ENCODE results near the gene ADAMTSL5.
"Not testable (repeated sequence)": the region's sequence is repeated elsewhere in the genome, so short reads cannot be mapped to it uniquely, and the experiment has no call there.

ADAMTSL5 gene

DNA sequence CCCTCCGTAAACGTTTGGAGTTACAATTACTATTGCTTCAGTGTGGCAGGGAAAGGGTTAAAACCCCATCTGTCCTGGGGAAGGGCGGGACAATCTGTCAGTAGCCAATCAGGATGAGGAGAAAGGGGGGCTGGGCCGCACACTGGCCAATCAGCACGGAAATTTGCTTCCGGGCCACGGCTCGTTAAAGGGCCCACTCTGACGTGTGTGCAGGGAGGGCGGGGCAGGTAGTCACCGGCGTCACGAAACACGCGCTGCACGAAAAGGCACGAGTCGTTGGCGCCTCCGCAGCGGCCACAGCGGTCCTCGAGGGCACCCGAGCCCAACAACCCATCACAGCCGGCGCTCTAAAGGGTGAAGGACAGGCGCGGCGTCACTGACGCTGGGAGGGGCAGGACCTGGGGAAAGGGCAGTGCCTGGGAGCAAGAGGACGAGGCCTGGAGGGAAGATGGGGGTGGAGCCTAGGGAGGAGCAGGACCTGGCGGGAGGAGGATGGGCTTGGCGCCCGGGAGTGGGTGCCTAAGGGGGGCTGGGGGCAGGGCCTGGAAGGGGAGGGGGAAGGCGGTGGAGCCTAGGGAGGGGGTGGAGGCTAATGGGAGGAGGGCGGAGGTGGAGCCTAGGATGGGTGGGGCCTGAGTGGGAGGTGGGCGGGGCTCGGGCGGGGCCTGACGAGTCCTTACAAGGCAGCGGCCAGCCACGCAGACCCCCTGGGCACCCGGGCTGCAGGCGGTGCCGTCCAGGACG, 4.9 kb downstream of the ADAMTSL5 start:
- Histone ChIP-seq H3K27me3 (peaks cover 52% of the 10 kb centered on the region), H3K4me3 (peak overlapping the region; percentile 69), H3K4me2 (peak overlapping the region; percentile 89), H3K9ac (peak overlapping the region; percentile 75; the same call in 1 of the 2 replicates), H3K9me3 (no peaks in the 10 kb centered on the region), H3K36me3 (no peaks in the 10 kb centered on the region), H3K4me1 (peaks cover 64% of the 10 kb centered on the region), H4K20me1 (peaks cover 31% of the 10 kb centered on the region), H3K27ac (peak overlapping the region; percentile 81)
- no peak for TF ChIP-seq Cebpa-rat (IDR thresholded peaks at IDR 0.05)

DNA sequence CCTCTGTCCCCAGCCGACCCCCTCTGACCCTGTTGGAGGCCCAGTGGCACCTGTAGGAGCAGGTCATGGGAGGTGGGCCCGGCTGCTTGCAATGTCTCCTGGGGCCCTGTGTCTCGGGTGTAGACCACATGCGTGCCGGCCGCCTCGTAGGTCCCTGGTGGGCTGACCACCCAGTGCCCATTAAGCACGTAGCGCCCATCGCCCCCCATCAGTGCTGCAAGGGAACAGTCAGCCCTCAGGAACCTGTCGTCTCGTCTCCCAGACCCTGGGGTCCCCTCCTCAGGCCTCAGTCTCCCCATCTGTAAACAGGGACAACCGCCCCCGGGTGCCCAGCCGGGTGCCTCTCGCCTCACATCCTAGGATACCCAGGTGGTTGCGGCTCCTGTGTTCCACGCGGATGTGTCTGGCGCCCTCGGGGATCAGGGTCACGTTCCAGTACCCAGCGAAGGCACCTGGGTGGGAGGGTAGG, 5.6 kb downstream of the ADAMTSL5 start:
- H3K27ac ChIP-seq = peak overlapping the region; percentile 81
- H3K36me3 ChIP-seq = no peaks in the 10 kb centered on the region
- no peak overlapping the region for H3K9ac ChIP-seq
- peak overlapping the region; percentile 69; the same call in 1 of the 2 replicates for H3K4me3 ChIP-seq
- peak overlapping the region; percentile 89 for H3K4me2 ChIP-seq
- H3K4me1 ChIP-seq = peaks cover 63% of the 10 kb centered on the region
- no peak for TF ChIP-seq Cebpa-rat (IDR thresholded peaks at IDR 0.05)
- H3K27me3 ChIP-seq = peaks cover 52% of the 10 kb centered on the region
- peaks cover 30% of the 10 kb centered on the region for H4K20me1 ChIP-seq
- H3K9me3 ChIP-seq = no peaks in the 10 kb centered on the region

DNA sequence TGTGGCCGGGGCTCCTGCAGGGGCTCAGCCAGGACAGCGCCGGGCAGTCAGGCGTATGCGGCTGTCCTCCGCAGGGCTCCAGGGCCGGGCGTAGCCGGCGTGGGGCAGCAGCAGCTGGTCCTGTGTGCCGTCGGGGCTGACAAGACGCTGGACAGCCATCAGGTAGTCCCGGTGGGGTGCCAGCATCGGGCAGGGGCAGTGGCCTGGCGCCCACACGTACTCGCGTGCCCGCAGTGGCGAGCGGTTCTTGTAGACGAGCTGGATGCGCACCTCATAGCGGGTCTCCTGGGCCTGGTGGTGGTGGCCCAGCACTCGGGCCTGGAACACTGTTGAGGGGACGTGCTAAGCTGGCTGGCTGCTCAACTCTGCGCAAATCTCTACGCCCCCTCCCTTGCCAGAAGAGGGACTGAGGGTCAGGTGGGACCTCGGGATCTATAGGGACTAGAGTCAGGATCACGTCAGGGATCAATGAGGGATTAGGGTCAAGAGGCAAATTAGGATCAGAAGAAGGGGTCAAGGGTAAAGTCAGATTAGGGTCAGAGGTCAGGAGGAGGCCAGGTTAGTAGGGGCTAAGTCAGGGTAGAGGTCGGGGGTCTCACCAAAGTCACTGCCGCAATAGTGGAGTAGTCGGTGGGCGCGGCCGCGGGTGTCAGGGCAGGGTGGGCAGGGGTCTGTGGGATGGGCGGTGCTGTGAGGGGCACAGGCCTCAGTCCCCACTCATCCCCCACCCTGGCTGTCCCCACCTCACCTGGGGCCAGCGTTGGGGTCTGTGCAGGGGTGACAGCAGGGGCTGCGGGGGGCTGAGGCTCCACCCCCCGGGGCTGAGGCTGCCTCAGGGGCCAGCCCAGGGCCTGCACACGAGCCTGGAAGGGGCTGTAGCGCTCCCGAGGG, 6.6 kb downstream of the ADAMTSL5 start:
- peak overlapping the region; percentile 89 for H3K4me2 ChIP-seq
- peaks cover 58% of the 10 kb centered on the region for H3K4me1 ChIP-seq
- no peak for TF ChIP-seq Cebpa-rat (IDR thresholded peaks at IDR 0.05)
- no peaks in the 10 kb centered on the region for H3K36me3 ChIP-seq
- no peak overlapping the region for H3K9ac ChIP-seq
- no peak overlapping the region for H3K4me3 ChIP-seq
- no peaks in the 10 kb centered on the region for H3K9me3 ChIP-seq
- H3K27ac ChIP-seq = no peak overlapping the region
- peaks cover 22% of the 10 kb centered on the region for H4K20me1 ChIP-seq
- peaks cover 44% of the 10 kb centered on the region for H3K27me3 ChIP-seq

DNA sequence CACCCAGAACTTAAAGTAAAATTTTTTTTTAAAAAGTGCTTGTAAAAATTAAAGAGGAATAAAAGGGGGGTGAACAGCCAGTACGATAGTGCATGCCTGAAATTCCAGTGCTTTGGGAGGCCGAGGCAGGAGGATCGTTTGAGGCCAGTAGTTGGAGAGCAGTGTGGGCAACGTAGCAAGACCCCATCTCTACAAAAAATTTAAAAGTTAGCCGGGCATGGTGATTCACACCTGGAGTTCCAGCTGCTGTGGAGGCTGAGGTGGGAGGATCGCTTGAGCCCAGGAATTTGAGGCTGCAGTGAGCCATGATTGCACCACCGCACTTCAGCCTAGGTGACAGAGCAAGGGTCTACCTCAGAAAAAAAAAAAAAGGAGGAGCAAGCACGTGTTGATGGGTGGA, 7.8 kb downstream of the ADAMTSL5 start:
- TF ChIP-seq Cebpa-rat (IDR thresholded peaks at IDR 0.05) = no peak

DNA sequence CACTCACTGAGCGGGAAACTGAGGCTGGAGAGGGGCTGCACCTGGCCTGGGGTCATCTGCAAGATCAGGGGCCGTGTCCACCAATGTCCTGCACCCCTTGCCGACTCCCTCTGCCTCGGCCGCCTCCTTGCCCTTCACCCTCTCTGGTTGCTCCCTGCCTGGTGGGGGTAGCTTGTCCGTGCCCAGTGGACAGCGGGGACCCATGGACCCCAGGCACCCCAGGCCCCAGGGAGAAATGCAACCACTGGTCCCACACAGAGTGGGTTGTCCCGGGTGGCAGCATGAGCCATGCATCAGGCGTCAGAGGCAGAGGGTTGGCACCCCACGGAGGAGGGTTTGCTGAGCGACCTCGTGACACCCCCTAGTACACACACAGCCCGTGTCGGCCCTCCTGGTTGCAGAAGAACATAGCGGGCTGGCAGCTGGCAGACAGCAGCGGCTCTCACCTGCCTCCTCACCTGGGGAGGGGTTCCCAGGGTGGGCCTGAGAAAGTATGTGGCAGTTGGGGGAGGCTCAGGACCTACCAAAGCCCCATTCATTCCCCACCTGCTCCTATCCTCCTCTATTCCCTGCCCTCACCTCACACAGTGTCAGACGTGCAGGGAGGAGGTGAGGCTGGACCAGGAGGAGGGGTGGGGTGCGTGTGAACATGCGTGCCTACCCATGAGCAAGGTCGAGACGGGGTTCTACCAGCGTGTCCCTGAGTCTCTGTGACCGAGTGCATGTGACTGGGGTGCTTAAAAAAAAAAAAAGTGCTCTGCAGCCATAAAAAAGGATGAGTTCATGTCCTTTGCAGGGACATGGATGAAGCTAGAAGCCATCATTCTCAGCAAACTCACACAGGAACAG, 8.7 kb downstream of the ADAMTSL5 start:
- peaks cover 44% of the 10 kb centered on the region for H3K4me1 ChIP-seq
- no peak for TF ChIP-seq Cebpa-rat (IDR thresholded peaks at IDR 0.05)

More for the DNA sequence above, 7.8 kb downstream of the ADAMTSL5 start:
- Histone ChIP-seq H3K4me1 (peaks cover 53% of the 10 kb centered on the region), H3K36me3 (no peaks in the 10 kb centered on the region), H3K27me3 (peaks cover 32% of the 10 kb centered on the region), H3K4me2 (no peak overlapping the region), H4K20me1 (peaks cover 13% of the 10 kb centered on the region), H3K27ac (no peak overlapping the region), H3K9ac (no peak overlapping the region), H3K4me3 (no peak overlapping the region), H3K9me3 (peaks cover 3% of the 10 kb centered on the region; the same call in 1 of the 2 replicates)

DNA sequence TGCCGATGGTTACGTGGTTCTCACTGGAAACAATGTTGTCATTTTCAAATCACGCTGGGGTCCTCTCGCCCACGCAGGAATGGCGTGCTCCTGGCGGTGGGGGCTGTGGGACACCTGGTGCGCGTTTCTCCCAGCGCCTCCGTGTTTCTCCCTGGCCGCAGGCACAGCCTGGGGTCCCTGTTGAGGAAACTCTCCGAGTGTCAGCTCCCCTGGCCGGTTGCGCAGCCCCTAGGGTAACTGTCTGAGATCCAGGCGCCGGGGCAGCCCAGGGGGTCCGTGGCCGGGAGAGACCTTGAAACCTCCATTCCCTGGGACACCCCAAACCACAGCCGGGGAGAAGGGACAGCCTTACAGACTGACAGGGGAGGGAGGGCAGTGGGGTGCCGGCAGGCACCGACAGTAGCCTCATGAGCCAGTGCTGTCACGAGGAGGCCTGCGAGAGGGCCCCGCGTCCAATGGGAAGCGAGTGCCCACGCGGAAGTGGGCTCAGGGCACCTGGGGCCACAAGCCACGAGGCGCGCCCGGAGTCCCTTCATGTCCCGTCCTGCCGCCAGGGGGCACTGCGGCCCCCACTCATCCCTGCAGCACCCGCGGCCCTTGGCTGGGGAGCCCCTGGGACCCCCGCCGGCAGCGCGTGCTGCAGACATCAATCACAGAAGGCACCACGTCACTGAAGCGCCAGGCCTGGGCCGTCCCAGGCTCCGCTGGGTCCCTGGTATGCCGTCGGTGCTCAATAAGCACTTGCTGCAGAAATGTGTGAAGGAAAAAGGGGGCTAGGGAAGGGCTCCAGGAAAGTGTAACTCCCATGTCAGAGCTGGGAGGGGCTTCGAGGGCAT, 9.5 kb downstream of the ADAMTSL5 start:
- H3K27ac ChIP-seq = no peak overlapping the region

More for the DNA sequence above, 8.7 kb downstream of the ADAMTSL5 start:
- Histone ChIP-seq H3K4me3 (no peak overlapping the region), H3K27me3 (peaks cover 28% of the 10 kb centered on the region), H3K36me3 (no peaks in the 10 kb centered on the region), H3K4me2 (peak overlapping the region; percentile 57), H3K27ac (no peak overlapping the region), H4K20me1 (peaks cover 8% of the 10 kb centered on the region; the same call in 1 of the 2 replicates), H3K9me3 (peaks cover 7% of the 10 kb centered on the region; the same call in 1 of the 2 replicates), H3K9ac (no peak overlapping the region)

DNA sequence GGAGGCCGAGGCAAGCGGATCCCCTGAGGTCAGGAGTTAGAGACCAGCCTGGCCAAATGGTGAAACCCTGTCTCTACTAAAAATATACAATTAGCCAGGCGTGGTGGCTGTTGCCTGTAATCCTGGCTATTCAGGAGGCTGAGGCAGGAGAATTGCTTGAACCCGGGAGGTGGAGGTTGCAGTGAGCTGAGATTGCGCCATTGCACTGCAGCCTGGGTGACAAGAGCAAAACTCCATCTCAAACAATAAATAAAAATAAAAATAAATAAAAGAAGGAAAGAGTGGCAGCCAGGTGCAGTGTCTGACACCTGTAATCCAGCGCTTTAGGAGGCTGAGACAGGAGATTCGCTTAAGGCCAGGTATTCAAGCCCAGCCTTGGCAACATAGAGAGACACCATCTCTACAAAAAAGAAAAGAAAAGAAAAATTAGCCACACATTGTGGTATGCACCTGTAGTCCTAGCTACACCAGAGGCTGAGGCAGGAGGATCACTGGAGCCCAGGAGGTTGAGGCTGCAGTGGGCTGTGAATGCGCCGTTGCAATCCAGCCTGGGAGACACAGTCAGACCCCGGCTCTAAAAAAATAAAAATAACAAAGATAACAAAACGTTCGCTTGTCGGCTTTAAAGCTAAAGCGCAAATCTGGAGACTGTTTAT, 10.3 kb downstream of the ADAMTSL5 start:
- TF ChIP-seq Cebpa-rat (IDR thresholded peaks at IDR 0.05) = no peak
- Histone ChIP-seq H3K9me3 (peaks cover 7% of the 10 kb centered on the region; the same call in 1 of the 2 replicates), H3K4me1 (peaks cover 45% of the 10 kb centered on the region), H4K20me1 (no peaks in the 10 kb centered on the region), H3K27me3 (peaks cover 28% of the 10 kb centered on the region), H3K9ac (no peak overlapping the region), H3K27ac (no peak overlapping the region), H3K4me3 (no peak overlapping the region), H3K36me3 (no peaks in the 10 kb centered on the region), H3K4me2 (no peak overlapping the region)

More for the DNA sequence above, 9.5 kb downstream of the ADAMTSL5 start:
- H3K4me2 ChIP-seq = peak overlapping the region; percentile 57
- no peak overlapping the region for H3K9ac ChIP-seq
- no peak overlapping the region for H3K4me3 ChIP-seq
- TF ChIP-seq Cebpa-rat (IDR thresholded peaks at IDR 0.05) = no peak
- no peaks in the 10 kb centered on the region for H3K36me3 ChIP-seq
- H3K4me1 ChIP-seq = peaks cover 38% of the 10 kb centered on the region
- peaks cover 7% of the 10 kb centered on the region; the same call in 1 of the 2 replicates for H3K9me3 ChIP-seq
- no peaks in the 10 kb centered on the region for H4K20me1 ChIP-seq
- peaks cover 28% of the 10 kb centered on the region for H3K27me3 ChIP-seq

DNA sequence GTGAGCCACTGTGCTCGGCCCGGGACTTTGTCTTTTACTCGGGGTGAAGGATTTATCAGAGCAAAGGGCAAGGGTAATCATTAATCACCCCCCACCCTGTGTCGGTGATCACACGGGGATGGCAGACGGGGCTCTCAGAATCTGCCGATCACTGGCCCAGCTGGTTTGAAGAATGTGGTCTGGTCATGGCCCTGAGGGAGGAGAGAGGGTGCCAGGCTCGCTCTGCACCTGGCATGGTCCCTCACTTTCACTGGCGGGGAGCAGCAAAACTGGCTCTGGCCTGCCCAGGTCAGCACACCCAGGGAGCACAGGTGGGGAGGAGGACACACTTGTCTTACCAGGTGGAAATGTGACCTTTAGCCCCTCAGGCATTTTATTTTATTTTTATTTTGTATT, 11.6 kb downstream of the ADAMTSL5 start:
- Histone ChIP-seq H3K4me2 (peak overlapping the region; percentile 43), H3K36me3 (no peaks in the 10 kb centered on the region), H3K9ac (no peak overlapping the region), H3K4me1 (peaks cover 49% of the 10 kb centered on the region), H3K9me3 (peaks cover 7% of the 10 kb centered on the region; the same call in 1 of the 2 replicates), H4K20me1 (no peaks in the 10 kb centered on the region), H3K4me3 (no peak overlapping the region), H3K27me3 (peaks cover 28% of the 10 kb centered on the region), H3K27ac (no peak overlapping the region)
- TF ChIP-seq Cebpa-rat (IDR thresholded peaks at IDR 0.05) = no peak

DNA sequence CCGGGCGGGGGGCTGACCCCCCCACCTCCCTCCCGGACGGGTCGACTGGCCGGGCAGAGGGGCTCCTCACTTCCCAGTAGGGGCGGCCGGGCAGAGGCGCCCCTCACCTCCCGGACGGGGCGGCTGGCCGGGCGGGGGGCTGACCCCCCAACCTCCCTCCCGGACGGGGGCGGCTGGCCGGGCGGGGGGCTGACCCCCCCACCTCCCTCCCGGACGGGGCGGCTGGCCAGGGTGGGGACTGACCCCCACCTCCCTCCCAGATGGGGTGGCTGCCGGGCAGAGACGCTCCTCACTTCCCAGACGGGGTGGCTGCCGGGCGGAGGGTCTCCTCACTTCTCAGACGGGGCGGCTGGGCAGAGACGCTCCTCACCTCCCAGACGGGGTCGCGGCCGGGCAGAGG, 13.6 kb downstream of the ADAMTSL5 start:
- Histone ChIP-seq H3K4me2 (peak overlapping the region; percentile 28), H3K27me3 (peaks cover 22% of the 10 kb centered on the region), H3K4me1 (peaks cover 51% of the 10 kb centered on the region)
- H3K27ac ChIP-seq, H3K9ac ChIP-seq, H4K20me1 ChIP-seq, H3K36me3 ChIP-seq, H3K9me3 ChIP-seq, H3K4me3 ChIP-seq: not testable (repeated sequence)
